ENCODE measurements around the gene MMEL1. TPM values are rescaled to one million over a fixed set of nuclear protein-coding genes. Genes with fewer than 3 reads are reported as not detected.
"Not testable (repeated sequence)": the region's sequence is repeated elsewhere in the genome, so short reads cannot be mapped to it uniquely, and the experiment has no call there.

Gene MMEL1
- total RNA-seq, 1 experiment from 2014 or later: not detected

GRCh38 chr1:2578758-2579118 is 54.1 kb downstream of the MMEL1 start:
- DNase-seq: no peak
- H3K9me3 ChIP-seq: no peaks in the 10 kb centered on the region
- peaks cover 4% of the 10 kb centered on the region for H3K27me3 ChIP-seq
- H3K4me3 ChIP-seq: no peak overlapping the region
- H3K36me3 ChIP-seq: no peaks in the 10 kb centered on the region

GRCh38 chr1:2577565-2578075 is 55.2 kb downstream of the MMEL1 start:
- H3K36me3 ChIP-seq, H3K27me3 ChIP-seq, H3K4me3 ChIP-seq, H3K9me3 ChIP-seq, DNase-seq: not testable (repeated sequence)

- Histone ChIP-seq H3K4me3 (no peak overlapping the region), H3K27me3 (no peaks in the 10 kb centered on the region), H3K9me3 (no peaks in the 10 kb centered on the region; the same call in 1 of the 2 replicates), H3K36me3 (no peaks in the 10 kb centered on the region)
- DNase-seq: no peak
Measured at GRCh38 chr1:2575801-2576663, 56.8 kb downstream of the MMEL1 start.

DNA sequence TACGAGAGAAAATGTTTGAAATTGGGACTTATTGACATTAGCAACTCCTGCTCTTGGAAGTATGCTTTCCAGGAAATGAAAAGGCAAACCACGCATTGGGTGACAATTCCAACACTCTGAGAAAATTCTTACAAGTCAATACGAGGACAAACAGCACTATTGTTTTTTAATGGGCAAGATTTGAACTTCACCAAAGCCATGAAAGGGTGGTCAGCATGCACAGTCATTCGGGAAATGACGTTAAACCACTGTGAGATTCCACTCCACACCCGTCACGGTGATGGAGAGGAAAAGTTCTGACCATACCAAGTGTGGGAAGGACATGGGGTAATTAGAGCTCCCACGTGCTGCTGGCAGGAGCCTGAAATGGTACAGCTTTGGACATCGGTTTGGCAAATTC is 58.5 kb downstream of the MMEL1 start:
- DNase-seq: no peak
- H3K36me3 ChIP-seq: no peaks in the 10 kb centered on the region
- H3K9me3 ChIP-seq: no peaks in the 10 kb centered on the region; the same call in 1 of the 2 replicates
- H3K4me3 ChIP-seq: no peak overlapping the region
- H3K27me3 ChIP-seq: no peaks in the 10 kb centered on the region

DNA sequence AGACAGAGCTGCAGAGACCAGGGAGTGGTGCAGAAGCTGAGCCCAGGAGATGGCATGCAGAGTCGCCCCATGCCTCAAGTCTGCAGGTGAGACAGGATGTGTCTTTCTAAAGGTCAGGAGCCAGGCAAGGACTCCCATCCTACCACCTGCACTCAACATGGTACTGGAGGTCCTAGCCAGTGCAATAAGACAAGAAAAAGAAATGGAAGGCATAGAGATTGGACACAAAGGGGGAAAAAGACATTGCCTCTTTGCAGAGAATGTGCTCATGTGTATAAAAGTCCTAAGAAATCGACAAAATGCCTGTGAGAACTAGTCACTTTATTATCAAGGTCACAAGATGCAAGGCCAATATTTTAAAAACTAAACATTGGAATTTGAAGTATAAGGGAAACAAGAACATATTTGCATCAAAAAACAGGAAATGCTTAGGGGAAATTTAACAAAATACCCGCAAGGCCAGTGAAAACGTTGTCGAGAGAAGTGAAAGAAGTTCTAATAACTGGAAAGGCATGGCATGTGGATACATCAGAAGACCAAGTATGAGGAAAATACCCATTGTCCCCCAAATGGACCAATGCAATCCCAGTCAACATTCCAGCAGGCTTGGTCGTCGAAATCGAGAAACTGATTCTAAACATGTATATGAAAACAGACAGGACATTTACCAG is 59.4 kb downstream of the MMEL1 start:
- no peaks in the 10 kb centered on the region for H3K36me3 ChIP-seq
- DNase-seq: no peak
- H3K4me3 ChIP-seq: no peak overlapping the region
- no peaks in the 10 kb centered on the region; the same call in 1 of the 2 replicates for H3K9me3 ChIP-seq
- H3K27me3 ChIP-seq: no peaks in the 10 kb centered on the region

DNA sequence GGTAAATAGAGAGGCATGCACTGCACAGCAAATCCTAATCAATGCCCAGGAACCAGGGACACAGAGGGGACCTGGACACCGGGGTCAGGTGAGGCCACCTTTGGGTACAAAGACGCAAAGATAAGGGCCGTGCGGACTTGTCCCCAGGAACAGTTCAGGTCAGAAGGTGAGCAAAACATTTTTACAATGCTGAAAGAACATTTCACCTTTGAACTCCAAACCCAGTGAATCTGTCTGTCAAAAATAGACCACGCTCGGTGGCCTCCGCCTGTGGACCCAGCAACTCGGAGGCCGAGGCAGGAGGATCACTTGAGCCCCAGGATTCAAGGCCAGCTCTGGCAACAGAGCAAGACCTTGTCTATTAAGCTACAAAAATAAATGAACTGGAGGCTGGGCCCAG is 61.5 kb downstream of the MMEL1 start:
- Histone ChIP-seq H3K4me3 (no peak overlapping the region), H3K9me3 (no peaks in the 10 kb centered on the region; the same call in 1 of the 2 replicates), H3K27me3 (no peaks in the 10 kb centered on the region), H3K36me3 (no peaks in the 10 kb centered on the region)
- DNase-seq: no peak

DNA sequence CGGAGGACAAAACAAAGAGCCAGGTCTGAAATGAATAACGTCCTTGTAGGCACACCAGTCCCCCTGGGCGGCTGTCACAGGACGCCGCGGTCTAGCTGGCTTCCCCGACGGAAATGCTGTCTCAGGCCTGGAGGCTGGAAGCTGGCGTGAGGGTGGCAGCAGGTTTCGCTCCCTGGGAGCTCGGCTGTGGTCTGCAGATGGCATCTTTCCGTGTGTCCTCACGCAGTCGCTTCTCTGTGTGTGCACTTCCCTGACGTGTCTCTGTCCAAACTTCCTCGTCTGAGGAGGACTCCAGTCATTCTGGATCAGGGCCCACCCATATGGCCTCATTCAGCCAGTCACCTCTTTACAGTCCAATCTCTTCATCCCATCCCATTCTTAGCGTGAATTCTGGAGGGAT is 62.5 kb downstream of the MMEL1 start:
- H3K9me3 ChIP-seq: no peaks in the 10 kb centered on the region; the same call in 1 of the 2 replicates
- H3K27me3 ChIP-seq: no peaks in the 10 kb centered on the region
- H3K36me3 ChIP-seq: no peaks in the 10 kb centered on the region
- H3K4me3 ChIP-seq: no peak overlapping the region
- DNase-seq: no peak

DNA sequence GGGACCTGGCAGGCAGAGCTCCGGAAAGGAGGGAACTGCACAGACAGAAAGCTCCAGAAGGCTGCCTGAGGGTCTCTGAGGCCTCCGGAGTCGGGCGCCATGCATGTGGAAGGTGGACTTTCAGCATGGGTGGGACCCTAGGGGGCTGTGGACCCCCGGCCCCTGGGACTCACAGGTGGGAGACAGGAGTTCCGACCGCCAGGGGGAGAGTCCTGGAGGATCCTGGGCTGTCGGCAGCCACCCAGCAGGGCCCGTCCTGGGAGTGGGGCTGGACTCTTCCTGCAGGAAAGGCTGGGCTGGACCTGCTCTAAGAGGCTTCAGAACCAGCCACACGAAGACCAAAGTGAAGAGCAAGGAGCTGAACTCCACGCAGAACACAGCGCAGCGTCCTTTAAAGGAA is 63.1 kb downstream of the MMEL1 start:
- H3K36me3 ChIP-seq, H3K27me3 ChIP-seq, H3K4me3 ChIP-seq, DNase-seq, H3K9me3 ChIP-seq: not testable (repeated sequence)

DNA sequence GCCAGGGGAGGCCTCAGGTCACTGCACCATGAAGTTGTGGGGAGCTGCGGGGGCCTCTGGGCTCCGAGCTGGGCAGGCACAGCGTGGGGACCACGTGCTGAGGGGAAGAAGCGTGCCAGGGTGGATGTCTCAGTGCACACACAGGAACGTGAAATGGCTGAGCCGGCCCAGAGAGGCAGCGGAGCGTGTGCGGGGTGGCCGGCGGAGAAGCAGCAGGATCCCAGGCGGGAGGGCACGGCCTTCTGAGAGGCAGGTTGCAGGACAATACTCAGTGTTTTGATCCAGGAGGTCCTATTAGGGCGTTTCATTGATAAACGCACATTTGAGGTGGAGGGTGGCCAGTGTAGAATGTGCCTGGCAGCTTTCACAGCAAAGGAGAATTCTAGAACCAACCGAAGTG is 63.8 kb downstream of the MMEL1 start:
- H3K36me3 ChIP-seq: no peaks in the 10 kb centered on the region
- H3K27me3 ChIP-seq: no peaks in the 10 kb centered on the region
- no peak for DNase-seq
- H3K9me3 ChIP-seq: no peaks in the 10 kb centered on the region; the same call in 1 of the 2 replicates
- no peak overlapping the region for H3K4me3 ChIP-seq

DNA sequence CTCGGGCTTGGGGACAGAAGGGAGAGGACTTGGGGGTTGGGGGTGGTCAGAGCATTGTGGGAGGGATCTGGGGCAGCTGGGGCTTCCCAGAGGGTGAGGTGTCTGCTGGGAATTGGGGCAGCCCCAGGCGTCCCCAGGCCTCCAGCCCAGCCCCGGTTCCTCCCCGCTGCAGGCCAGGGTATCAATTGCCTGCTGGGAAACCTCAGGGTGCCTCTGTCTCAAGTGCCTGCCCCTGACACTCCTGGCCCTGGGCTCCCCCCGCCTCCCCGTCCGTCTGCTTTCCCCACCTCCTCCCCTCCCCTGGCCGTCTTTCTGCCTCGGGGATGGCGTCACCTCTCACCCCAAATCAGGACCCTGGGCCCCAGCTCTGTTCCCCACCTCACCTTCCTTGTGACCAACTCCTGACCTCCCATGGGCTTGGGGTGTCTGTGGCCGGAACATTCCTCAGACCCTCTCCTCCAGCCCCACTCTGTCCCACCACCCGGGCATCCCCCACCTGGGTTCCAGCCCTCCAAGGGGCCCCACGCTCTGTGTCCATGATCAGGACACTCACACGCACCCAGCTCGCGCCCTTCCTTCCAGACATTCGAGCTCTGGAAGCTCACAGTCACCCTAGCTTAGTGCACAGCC is 64.5 kb downstream of the MMEL1 start:
- DNase-seq, H3K27me3 ChIP-seq, H3K36me3 ChIP-seq, H3K4me3 ChIP-seq, H3K9me3 ChIP-seq: not testable (repeated sequence)

DNA sequence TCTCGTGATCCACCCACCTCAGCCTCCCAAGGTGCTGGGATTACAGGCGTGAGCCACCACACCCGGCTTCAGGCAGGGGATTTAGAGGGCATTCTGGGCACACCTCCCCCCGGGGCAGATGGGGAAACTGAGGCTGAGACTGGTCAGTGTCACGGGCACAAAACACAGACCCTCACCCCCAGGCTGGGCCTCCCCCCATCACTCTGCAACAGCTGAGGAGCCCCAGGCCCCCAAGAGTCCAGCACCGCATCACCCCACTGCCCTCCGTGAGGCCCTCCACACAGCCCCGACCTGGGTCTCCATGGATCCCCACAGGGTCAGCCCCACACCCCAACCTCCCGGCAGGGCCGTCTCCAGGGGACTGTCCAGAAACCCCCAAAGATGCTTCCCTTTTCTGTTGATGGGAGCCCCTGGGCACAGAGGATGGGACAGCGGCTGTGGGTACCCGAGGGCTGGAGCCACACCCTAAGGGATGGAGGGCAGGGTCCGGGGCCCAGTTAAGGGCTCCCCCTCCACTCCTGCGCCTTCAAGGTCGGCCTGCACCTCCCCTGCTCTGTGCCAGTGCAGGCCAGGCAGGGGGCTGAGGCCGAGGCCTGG is 65.6 kb downstream of the MMEL1 start:
- DNase-seq: no peak
- no peaks in the 10 kb centered on the region for H3K27me3 ChIP-seq
- no peaks in the 10 kb centered on the region for H3K36me3 ChIP-seq
- no peaks in the 10 kb centered on the region for H3K9me3 ChIP-seq
- H3K4me3 ChIP-seq: no peak overlapping the region

GRCh38 chr1:2566101-2567045 is 66.4 kb downstream of the MMEL1 start:
- Histone ChIP-seq H3K9me3 (no peaks in the 10 kb centered on the region), H3K27me3 (no peaks in the 10 kb centered on the region), H3K4me3 (no peak overlapping the region), H3K36me3 (no peaks in the 10 kb centered on the region)
- no peak for DNase-seq

DNA sequence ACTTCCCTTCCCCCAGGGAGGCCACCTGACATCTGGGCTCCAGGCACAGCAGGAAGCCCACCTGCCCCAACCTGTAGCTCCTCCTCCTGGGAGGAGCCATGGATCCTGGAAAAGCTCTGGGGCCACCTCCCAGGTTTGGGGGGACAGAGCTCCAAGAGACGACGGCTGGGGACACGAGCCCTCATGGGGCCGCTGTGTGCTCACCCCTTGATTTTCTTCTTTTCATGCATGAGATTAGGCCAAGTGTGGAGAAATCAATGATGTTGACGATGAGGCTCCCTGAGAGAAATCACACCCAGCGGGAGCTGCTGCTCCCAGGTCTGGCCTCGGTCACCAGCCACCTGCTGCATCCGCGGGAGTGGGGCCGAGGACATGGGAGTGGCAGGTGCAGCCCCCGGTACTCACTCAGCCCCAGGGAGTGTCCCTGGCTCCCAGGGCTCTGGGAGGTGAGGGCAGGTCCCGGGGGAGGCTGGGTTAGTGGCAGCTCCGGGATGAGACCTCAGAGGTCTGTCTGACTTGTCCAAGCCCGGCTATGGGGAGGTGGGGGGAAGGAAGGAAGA is 67.9 kb downstream of the MMEL1 start:
- no peaks in the 10 kb centered on the region for H3K27me3 ChIP-seq
- no peak for DNase-seq
- H3K4me3 ChIP-seq: no peak overlapping the region
- H3K36me3 ChIP-seq: no peaks in the 10 kb centered on the region
- H3K9me3 ChIP-seq: no peaks in the 10 kb centered on the region

GRCh38 chr1:2564006-2564814 is 68.6 kb downstream of the MMEL1 start:
- Histone ChIP-seq H3K27me3 (no peaks in the 10 kb centered on the region), H3K4me3 (no peak overlapping the region), H3K9me3 (no peaks in the 10 kb centered on the region), H3K36me3 (no peaks in the 10 kb centered on the region)
- no peak for DNase-seq

DNA sequence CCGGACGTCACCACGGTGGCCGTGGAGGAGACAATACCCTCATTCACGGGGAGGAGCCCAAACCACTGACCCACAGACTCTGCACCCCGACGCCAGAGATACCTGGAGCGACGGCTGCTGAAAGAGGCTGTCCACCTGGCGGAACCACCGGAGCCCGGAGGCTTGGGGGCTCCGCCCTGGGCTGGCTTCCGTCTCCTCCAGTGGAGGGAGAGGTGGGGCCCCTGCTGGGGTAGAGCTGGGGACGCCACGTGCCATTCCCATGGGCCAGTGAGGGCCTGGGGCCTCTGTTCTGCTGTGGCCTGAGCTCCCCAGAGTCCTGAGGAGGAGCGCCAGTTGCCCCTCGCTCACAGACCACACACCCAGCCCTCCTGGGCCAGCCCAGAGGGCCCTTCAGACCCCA is 69.6 kb downstream of the MMEL1 start:
- no peak overlapping the region for H3K4me3 ChIP-seq
- DNase-seq: no peak

More for the DNA sequence above, 69.6 kb downstream of the MMEL1 start:
- Histone ChIP-seq H3K36me3 (no peaks in the 10 kb centered on the region), H3K27me3 (no peaks in the 10 kb centered on the region), H3K9me3 (no peaks in the 10 kb centered on the region)

Measured in MG63 (cell line).